Immature natural killer cell (primary cell): ENCODE data around the gene TPM1. TPM values are rescaled to one million over a fixed set of nuclear protein-coding genes. Genes with fewer than 3 reads are reported as not detected.
"Not testable (repeated sequence)": the region's sequence is repeated elsewhere in the genome, so short reads cannot be mapped to it uniquely, and the experiment has no call there.

Experiments used
- DNase-seq, 3 donors: peaks; one replicate each; pipeline ENCODE4 v3.0.0; 2022; ENCODE audit warnings: mixed read lengths in 1 of 3
- H3K27ac Mint-ChIP-seq, 6 donors: one replicate each; pipeline ENCODE4 v1.8.0; 2020; ENCODE audit warnings: mixed read lengths in 6 of 6, mild to moderate bottlenecking in 5 of 6, inconsistent platforms in 4 of 6, moderate library complexity in 3 of 6
- H3K27me3 Mint-ChIP-seq, 3 donors: one replicate each; pipeline ENCODE4 v1.8.0; 2020 to 2021; ENCODE audit warnings: low read depth in 3 of 3, mild to moderate bottlenecking in 3 of 3, mixed read lengths in 3 of 3, moderate library complexity in 3 of 3, inconsistent platforms in 1 of 3
- H3K36me3 Mint-ChIP-seq, 3 donors: one replicate each; pipeline ENCODE4 v1.8.0; 2020; ENCODE audit warnings: mixed read lengths in 3 of 3, inconsistent platforms in 2 of 3, mild to moderate bottlenecking in 2 of 3
- H3K4me1 Mint-ChIP-seq, 2 donors: one replicate each; pipeline ENCODE4 v1.8.0; 2020; ENCODE audit warnings: inconsistent platforms in 2 of 2, mild to moderate bottlenecking in 2 of 2, mixed read lengths in 2 of 2, moderate library complexity in 1 of 2
- H3K4me3 Mint-ChIP-seq, 5 donors: one replicate each; pipeline ENCODE4 v1.8.0; 2020; ENCODE audit warnings: mild to moderate bottlenecking in 5 of 5, mixed read lengths in 5 of 5, inconsistent platforms in 3 of 5, moderate library complexity in 3 of 5
- H3K9me3 Mint-ChIP-seq, 6 donors: one replicate each; pipeline ENCODE4 v1.8.0; 2020; ENCODE audit warnings: mild to moderate bottlenecking in 6 of 6, mixed read lengths in 6 of 6, inconsistent platforms in 4 of 6, moderate library complexity in 3 of 6
- polyA plus RNA-seq, 3 donors: library from polyadenylated mRNA; unstranded; fragments of 300-500 nt; fragmentation: Illumina TruSeq; gene quantifications; one replicate each; pipeline ENCODE4 v1.2.3, GENCODE V29; 2021

Gene TPM1
- 10 to 100 TPM in 1 of 3 donors, 1 to 10 TPM in 2; 9.1 to 11.9 (median 9.2) TPM for polyA plus RNA-seq

DNA sequence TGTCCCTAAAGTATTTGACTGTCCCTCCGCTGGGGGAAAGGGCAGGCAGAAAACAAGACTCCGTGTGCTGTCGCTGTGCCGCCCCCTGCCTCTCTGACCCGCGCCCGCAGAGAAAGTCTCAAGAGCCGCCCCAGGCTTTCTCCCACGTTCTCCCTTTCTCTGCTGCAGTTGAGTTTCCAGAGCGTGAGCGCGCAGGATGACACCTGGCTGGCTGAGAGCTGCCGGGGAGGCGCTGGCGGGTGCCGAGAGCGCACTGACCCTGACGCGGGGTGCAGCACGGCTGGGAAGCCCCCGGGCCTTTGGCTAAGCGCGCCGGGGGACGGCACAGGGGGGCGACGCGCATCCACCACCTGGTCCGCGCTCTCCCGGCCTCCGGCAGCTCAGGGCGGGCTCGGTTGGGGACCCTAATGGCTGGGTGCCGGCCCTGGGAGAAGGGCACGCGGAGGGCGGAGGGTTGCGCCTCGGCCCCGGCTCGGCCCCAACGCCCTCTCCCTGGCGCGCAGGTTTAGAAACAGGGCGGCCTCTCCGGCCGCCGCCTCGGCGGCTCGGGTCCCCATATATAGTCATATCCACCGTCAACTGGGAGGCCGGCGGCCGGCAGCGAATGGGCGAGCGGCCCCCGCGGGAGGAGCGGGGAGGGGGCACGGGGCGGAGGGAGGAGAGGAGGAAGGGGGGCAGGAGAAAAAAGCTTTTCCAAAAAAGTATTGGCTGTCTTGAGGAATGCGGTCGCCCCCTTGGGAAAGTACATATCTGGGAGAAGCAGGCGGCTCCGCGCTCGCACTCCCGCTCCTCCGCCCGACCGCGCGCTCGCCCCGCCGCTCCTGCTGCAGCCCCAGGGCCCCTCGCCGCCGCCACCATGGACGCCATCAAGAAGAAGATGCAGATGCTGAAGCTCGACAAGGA lies at the start of gene TPM1:
Gene TPM1, plus strand, starts transcription at position 774 of the 903 bp plus-strand sequence. Its CDS starts 83 bp downstream, at position 857.
- Mint-ChIP-seq H3K27me3 (peaks cover 12 to 36% (median 14%) of the 10 kb centered on the region in 3 donors), H3K27ac (no peak within 1 kb of the TSS), H3K9me3 (no peaks in the 10 kb centered on the region), H3K4me3 (peak within 1 kb of the TSS in 3 of 5 donors; percentile 35 to 61 (median 58)), H3K36me3 (peaks cover 0 to 5% (median 5%) of the 10 kb centered on the region in 3 donors), H3K4me1 (peaks cover 5 to 8% of the 10 kb centered on the region in 2 donors)
- no peak for DNase-seq

DNA sequence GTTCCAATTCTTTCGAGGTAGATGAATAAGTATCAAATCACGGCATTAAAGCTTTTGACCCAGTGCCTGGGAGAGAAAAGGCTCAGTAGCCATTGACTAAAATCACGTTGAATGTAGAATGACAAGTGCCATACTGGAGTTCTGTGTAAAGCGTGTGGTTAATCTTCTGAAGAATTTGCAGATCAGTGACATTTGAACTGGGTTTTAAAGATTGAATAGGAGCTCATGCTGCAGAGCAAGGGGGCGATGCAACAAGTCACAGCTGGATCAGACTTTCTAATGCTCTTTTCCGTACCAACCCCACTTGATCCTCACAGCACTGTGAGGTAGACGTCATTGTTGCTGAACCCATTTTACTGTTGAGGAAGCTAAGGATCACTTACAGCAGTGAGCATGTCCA lies 49.5 kb upstream of the TPM1 start:
- DNase-seq, result no peak
- Mint-ChIP-seq H3K9me3 (no peaks in the 10 kb centered on the region), H3K27me3 (peaks cover 3% of the 10 kb centered on the region in 3 donors), H3K4me3 (no peak overlapping the region), H3K4me1 (no peaks in the 10 kb centered on the region), H3K27ac (no peak overlapping the region), H3K36me3 (no peaks in the 10 kb centered on the region)

DNA sequence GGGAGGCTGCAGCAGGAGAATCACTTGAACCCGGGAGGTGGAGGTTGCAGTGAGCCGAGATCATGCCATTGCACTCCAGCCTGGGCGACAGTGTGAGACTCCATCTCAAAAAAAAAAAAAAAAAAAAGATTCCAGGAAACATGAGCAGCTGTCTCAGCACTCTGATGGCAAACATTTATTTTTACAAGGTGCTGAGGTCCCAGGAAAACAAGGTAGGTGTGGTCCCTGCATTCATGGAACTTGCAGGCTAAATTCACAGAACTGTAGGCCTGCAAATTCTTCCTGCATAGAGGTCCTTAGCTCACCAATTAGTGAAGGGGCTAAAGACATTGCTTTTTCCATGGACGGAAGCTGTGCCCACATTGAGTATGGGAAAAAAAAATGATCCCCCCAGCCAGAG lies 48.9 kb upstream of the TPM1 start:
- H3K4me3 Mint-ChIP-seq, H3K27ac Mint-ChIP-seq, H3K27me3 Mint-ChIP-seq, H3K4me1 Mint-ChIP-seq, H3K36me3 Mint-ChIP-seq, H3K9me3 Mint-ChIP-seq, DNase-seq: not testable (repeated sequence)

DNA sequence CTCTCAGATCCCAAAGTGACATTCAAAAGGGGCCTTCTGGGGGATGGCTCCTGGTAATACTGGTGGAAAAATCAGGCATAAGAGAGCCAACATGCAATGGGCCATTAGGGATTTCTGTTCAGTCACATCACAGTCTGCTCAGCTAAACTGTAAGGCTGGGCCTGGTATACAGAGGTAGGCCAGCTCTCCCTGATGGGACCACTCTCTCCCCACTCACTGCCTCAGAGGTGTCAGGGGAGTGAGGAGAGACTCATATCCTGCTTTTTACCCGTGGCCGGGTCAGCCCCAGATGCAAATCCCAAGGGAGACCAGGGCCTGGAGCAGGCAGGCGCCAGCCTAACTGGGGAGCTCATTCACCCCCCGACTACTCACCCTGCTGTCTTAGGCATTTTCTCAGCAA lies 48.1 kb upstream of the TPM1 start:
- DNase-seq, result no peak
- Mint-ChIP-seq H3K4me1 (no peaks in the 10 kb centered on the region), H3K27me3 (peaks cover 3 to 7% (median 3%) of the 10 kb centered on the region in 3 donors), H3K36me3 (no peaks in the 10 kb centered on the region), H3K4me3 (no peak overlapping the region), H3K9me3 (no peaks in the 10 kb centered on the region), H3K27ac (no peak overlapping the region)

DNA sequence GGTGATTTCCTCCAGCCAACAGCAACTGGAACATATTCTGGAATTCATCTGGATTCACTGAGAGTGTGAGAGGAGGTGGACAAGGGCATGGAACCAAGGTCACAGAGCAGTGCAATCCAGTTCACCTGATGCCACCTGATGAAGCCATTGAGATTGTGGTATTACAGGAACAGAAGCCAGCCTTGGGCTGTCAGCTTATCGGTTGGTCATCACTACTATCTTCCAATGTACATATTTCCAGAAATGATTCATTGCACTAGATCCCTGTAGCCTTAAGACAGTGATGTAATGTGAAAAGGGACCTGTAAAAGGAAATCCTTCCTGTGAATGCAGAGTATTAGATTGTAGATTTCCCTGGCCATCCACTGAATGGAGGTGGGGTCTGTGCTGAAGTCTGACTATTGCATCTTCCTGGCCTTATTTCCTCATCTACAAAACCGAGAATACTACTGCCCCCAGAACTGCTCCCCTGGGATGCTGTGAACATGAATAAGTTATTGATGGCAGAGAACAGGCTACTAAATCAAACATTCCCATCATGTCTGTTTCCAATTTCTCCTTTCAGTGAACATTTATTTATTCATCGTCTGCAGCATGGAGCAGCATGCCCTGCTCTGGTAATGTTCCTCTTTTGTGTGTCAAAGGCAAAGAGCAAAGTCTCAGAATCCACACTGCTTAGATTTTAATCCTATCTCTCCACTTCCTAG lies 47.4 kb upstream of the TPM1 start:
- Mint-ChIP-seq H3K36me3 (no peaks in the 10 kb centered on the region), H3K27me3 (peaks cover 3 to 7% (median 7%) of the 10 kb centered on the region in 3 donors), H3K9me3 (no peaks in the 10 kb centered on the region), H3K4me1 (no peaks in the 10 kb centered on the region), H3K4me3 (no peak overlapping the region), H3K27ac (no peak overlapping the region)
- no peak for DNase-seq

DNA sequence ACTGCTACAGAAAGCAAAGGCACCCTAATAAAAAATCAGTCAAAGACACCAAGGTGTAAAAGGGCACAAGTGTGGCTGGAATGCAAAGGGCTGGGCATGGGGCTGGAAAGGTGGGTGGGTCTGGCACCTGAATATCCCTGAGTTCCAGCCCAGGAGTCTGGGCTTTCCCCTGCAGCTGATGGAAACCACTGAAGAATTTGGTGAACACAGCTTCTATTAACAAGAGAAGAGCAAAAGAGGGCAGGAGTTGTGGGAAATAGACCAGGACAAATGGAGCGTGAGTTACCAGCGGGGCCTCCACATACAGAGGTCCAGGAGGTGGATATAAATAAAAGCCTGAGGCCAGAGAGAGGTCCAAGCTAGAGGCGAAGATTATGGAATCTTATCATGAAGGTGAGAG lies 45.1 kb upstream of the TPM1 start:
- H3K9me3 Mint-ChIP-seq, result no peaks in the 10 kb centered on the region
- DNase-seq, result no peak
- no peaks in the 10 kb centered on the region for H3K4me1 Mint-ChIP-seq
- H3K4me3 Mint-ChIP-seq, result no peak overlapping the region
- no peak overlapping the region for H3K27ac Mint-ChIP-seq
- H3K27me3 Mint-ChIP-seq, result peaks cover 0 to 7% (median 7%) of the 10 kb centered on the region in 3 donors
- H3K36me3 Mint-ChIP-seq, result no peaks in the 10 kb centered on the region

DNA sequence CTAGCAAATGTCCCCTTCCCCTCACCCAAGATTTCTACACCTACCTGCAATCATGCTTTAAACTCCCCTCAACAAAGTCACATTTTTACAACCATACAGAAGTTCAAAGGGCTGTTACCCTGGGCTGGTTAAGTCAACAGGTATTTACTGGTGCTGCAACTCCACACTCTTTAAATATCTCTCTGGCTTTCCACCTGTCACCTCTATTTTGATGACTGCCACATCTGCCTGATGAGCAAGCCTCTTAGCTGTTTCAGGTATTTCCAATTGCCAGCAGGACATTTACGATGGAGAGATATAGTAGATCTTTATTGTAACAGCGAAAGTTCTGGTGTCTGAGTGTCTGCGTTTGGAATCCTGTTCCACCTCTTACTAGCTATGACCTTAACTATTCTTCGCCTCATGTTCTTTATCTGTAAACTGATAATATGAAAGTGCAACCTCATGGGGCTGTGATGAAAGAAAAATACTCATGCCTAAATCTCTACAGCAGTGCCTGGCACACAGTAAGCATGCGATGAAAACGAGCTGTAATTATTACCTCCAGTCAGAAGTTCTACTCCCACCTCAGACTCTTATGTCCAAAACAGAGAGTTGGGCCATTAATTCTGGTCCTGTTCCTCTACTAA lies 44.2 kb upstream of the TPM1 start:
- DNase-seq, result no peak
- Mint-ChIP-seq H3K9me3 (no peaks in the 10 kb centered on the region), H3K4me1 (no peaks in the 10 kb centered on the region), H3K36me3 (no peaks in the 10 kb centered on the region), H3K27me3 (peaks cover 0 to 7% (median 4%) of the 10 kb centered on the region in 3 donors), H3K4me3 (no peak overlapping the region), H3K27ac (no peak overlapping the region)

DNA sequence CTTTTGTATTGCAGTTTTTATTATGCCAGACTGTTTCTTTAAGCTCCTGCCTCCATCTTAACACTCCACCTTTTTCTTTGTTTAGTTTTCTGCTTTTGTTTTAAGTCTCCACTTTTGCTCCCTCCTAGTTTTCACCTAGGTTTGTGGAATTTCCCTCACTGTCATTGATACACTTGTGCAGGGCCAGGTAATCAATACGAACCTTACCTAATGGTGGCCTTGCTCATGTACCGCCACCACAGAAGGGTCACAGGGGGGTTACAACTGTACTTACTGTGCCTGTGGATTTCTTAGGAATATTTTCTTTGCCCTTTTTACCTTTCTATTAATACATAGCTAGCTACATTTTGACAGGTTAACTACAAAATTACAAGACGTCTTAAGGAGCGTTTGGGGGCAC lies 43.4 kb upstream of the TPM1 start:
- H3K27me3 Mint-ChIP-seq, result peaks cover 0 to 7% (median 4%) of the 10 kb centered on the region in 3 donors
- no peak overlapping the region for H3K27ac Mint-ChIP-seq

DNA sequence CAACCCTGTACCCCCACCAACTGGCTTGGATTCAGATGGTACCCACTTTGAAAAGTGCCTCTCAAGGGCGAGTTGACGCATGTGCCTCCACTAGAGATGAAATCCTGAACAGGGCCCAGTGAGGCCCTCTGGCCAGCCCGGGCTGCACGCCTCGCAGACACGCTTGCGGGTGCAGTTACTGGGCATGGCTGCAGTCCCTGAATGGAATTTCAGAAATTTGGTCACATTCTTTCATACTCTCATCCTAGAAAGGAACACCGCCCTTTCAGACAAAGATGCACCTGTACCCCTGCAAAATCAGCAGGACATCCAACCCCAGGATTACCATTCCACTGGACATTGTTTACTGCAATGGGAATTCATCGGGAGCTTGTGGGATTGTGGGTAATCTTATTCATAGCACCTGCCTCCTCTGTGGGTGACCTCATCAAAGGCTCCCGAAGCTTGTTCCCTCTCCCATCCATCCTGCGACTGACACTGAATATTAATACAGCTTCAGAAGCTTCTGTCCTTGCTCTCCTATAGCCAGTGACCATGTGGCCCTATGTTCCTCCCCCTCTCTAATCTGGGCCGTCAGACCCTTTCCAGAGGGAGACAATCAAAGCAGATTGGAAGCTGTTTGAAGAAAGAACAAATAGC lies 42.5 kb upstream of the TPM1 start:
- no peaks in the 10 kb centered on the region for H3K9me3 Mint-ChIP-seq
- H3K36me3 Mint-ChIP-seq, result no peaks in the 10 kb centered on the region
- H3K27ac Mint-ChIP-seq, result no peak overlapping the region
- H3K4me3 Mint-ChIP-seq, result no peak overlapping the region
- no peaks in the 10 kb centered on the region for H3K4me1 Mint-ChIP-seq
- peaks cover 0 to 7% (median 4%) of the 10 kb centered on the region in 3 donors for H3K27me3 Mint-ChIP-seq
- no peak for DNase-seq

More for the DNA sequence above, 43.4 kb upstream of the TPM1 start:
- H3K9me3 Mint-ChIP-seq, result no peaks in the 10 kb centered on the region
- no peaks in the 10 kb centered on the region for H3K36me3 Mint-ChIP-seq
- H3K4me1 Mint-ChIP-seq, result no peaks in the 10 kb centered on the region
- no peak for DNase-seq
- H3K4me3 Mint-ChIP-seq, result no peak overlapping the region

DNA sequence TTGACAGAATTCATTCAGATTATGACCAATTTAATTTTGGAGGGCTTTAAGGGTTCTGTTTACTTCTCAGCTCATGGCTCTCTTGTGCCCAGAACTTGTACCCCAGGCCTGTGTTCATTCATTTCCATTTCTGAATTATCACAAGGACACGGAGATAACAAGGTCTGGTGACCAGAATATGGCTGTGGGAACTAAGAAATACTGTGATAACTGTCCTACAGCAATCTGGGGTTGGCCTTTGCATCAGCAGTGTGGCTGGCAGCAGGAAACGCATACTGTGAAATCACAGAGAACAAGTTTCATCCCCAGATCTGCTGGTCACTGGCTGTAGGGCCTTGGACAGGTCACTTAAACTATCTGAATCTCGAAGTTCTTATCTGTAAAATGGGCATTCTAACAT lies 41.8 kb upstream of the TPM1 start:
- DNase-seq, result no peak
- Mint-ChIP-seq H3K36me3 (no peaks in the 10 kb centered on the region), H3K4me3 (no peak overlapping the region), H3K27me3 (peaks cover 0 to 7% (median 4%) of the 10 kb centered on the region in 3 donors), H3K9me3 (no peaks in the 10 kb centered on the region), H3K4me1 (no peaks in the 10 kb centered on the region), H3K27ac (no peak overlapping the region)

DNA sequence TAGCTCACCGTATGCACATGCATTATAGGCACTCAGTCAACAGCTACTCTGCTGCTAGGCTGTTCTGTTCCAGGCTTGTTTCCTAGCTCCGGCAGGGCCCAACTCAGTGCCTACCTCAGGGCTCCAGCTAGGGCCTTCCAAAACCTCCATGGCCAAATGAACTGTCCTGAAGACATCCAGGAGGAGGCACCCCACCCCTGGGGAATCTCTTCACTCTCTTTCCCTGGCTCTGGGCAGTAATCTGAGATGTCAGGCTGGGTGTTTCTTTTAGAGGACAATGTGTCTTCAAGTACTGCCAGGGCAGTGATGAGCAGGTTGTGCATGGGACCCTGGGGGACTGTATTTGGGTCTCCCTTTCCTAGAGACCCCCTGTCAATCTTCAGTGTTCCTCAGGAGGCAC lies 38.3 kb upstream of the TPM1 start:
- no peaks in the 10 kb centered on the region for H3K9me3 Mint-ChIP-seq
- no peaks in the 10 kb centered on the region for H3K36me3 Mint-ChIP-seq
- no peak overlapping the region for H3K4me3 Mint-ChIP-seq
- peaks cover 2 to 10% (median 4%) of the 10 kb centered on the region in 3 donors for H3K27me3 Mint-ChIP-seq
- no peaks in the 10 kb centered on the region for H3K4me1 Mint-ChIP-seq
- DNase-seq, result no peak
- no peak overlapping the region for H3K27ac Mint-ChIP-seq

DNA sequence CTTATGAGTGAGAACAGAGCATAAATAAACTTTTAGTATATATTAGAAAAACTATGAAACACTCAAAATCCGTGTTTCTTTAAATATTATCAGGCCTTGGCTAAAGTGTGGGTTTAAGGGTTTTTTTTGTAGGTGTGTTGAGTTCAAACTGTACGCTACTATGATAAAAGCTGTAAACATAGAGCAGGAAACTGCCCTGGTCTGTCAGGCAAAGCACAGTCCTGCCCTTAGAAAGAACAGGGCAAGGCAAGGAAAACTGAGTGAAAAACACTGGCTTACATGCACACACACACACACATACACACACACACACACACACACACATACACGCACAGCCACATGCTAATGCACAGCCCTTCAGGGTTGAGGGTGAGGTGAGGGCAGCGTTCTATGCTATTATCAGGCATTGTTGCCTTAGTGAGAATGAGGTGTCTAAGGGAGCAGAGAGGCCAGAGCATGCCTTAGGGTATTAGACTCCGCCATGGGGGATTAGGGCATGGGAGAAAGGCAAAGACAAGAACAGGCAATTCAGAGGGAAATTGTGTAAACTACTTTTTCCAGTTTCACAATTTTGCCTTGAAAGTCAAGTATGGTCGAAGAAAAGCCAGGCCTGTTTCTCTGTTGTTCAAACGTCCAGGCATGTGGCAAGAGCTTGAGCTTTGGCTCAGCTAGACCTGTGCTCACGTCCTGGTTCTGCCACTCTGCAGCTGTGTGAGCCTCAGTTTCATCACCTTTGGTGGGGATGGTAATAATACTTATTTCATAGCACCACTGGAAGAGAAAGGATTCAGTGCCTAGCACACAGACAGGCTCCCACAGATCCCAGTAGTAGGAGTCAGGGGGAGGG lies 36.3 kb upstream of the TPM1 start:
- Mint-ChIP-seq H3K36me3 (no peaks in the 10 kb centered on the region), H3K27ac (no peak overlapping the region), H3K4me3 (no peak overlapping the region), H3K4me1 (no peaks in the 10 kb centered on the region), H3K9me3 (no peaks in the 10 kb centered on the region), H3K27me3 (peaks cover 0 to 8% (median 5%) of the 10 kb centered on the region in 3 donors)
- no peak for DNase-seq
